DLD1 (cell line): ENCODE results near the gene GARS1.
"Not testable (repeated sequence)": the region's sequence is repeated elsewhere in the genome, so short reads cannot be mapped to it uniquely, and the experiment has no call there.

ENCODE experiments used
- in situ Hi-C: cut with HindIII; loops from 2 replicates; pipeline ENCODE4 v1.10.0; 2017; ENCODE audit warnings: low sequenced_read_pairs

GARS1 gene

DNA sequence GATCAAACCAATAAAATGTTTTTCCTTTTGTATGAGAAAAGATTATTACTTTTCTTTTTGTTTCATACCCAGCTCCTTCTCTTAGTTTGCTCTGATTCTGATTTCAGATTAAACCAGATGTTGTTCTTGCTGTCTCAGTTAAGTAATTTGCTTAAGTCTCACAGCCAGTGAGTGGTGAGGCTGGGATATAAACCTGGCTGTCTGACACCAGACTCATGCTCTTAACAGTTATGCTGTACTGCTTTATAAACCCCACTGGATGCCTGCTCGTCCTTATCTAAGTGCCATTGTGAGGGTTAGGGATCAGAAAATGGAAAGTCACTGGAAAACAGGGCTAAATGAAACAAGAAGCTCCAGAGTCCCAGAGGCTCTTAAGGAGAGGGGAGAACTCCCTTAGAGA, 24.3 kb downstream of the GARS1 start:
- in situ Hi-C loops, result no loop called here

- in situ Hi-C loops, result no loop called here
These were observed 30.6 kb downstream of the GARS1 start for GRCh38 chr7:30625283-30625682.

- in situ Hi-C loops, result no loop called here
These were observed 32.3 kb downstream of the GARS1 start for GRCh38 chr7:30627026-30627425.

DNA sequence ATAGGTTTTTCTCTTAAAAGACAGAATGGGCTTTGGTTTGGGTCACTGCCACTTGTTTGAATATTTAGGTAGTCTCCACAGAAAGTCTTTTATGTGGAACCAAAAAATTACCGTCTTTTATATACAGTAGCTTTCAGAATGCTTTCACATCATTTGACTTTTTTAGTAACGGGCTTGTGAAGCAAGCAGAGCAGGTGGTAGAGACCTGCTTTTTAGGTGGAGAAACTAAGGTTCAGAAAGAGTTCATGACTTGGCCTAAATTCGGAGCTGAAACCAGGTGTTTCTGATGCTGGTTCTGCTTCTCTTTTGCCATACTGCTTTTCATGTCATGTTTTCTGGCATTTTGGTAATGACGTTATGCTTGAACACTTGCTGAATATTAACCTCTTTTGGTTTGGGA, 36.3 kb downstream of the GARS1 start:
- in situ Hi-C loops, result no loop called here

- in situ Hi-C loops, result no loop called here
These were observed 38.5 kb downstream of the GARS1 start for GRCh38 chr7:30633223-30633622.

- in situ Hi-C loops, result no loop called here
These were observed 39.5 kb downstream of the GARS1 start for GRCh38 chr7:30634193-30634626.

- in situ Hi-C loops, result no loop called here
These were observed 40.0 kb downstream of the GARS1 start for GRCh38 chr7:30634634-30635201.

GRCh38 chr7:30635798-30636197, 41.1 kb downstream of the GARS1 start:
- in situ Hi-C loops, result no loop called here

DNA sequence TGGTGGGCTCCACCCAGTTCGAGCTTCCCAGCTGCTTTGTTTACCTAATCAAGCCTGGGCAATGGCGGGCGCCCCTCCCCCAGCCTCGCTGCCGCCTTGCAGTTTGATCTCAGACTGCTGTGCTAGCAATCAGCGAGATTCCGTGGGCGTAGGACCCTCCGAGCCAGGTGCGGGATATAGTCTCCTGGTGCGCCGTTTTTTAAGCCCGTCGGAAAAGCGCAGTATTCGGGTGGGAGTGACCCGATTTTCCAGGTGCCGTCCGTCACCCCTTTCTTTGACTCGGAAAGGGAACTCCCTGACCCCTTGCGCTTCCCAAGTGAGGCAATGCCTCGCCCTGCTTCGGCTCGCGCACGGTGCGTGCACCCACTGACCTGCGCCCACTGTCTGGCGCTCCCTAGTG, 47.6 kb downstream of the GARS1 start:
- in situ Hi-C loops, result not testable (repeated sequence)

DNA sequence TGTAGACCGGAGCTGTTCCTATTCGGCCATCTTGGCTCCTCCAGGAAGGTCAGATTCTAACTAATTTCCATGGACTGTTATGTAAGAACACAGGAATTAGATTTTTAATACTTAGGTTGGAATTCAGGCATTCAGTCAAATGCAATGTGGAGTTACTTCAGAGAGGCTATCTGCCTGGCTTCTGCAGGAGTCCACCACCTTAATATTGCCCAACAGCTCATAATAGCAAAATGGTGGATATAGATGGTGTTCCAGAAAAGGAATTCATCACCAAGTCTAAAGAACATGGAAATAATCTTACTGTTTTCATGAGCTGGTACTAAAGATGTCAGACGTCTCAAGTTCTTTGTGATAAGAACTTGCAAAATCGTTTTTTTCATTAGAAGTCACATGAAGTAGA, 48.1 kb downstream of the GARS1 start:
- in situ Hi-C loops, result no loop called here

DNA sequence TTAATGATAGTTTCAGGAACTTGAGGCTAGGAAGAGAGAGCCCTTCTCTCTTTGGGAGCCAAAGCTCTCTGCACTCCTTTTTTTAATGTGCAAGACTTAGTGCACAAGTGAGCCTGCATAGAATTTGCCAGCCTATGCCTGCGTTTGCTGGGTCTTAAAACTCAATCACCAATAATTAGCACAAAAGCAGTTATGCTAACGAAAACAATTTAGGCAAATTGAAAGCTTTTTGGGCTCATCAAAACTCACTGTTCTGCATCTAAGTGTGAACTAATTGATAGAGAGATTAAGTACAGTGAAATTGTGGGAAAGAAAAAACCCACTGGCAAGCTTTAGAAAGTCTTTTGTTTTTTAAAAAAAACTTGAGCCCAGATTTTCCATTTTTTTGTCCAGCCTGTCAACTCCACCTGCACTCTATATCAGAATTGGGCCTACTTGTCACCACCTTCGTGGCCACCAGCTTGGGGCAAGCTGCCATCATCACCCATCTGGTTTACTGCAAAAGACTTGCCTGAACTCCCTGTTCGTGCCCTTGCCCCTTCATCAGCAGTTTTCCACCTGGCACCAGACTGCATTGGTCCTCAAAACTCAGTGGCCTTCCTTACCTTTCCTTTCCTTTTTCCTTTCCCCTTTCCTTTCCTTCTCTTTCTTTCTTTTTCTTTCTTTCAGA, 49.7 kb downstream of the GARS1 start:
- in situ Hi-C loops, result no loop called here

GRCh38 chr7:30645661-30646060, 51.0 kb downstream of the GARS1 start:
- in situ Hi-C loops, result no loop called here

- in situ Hi-C loops, result no loop called here
These were observed 51.5 kb downstream of the GARS1 start for GRCh38 chr7:30646154-30646553.

GRCh38 chr7:30647589-30648364, 53.1 kb downstream of the GARS1 start:
- in situ Hi-C loops, result no loop called here

DNA sequence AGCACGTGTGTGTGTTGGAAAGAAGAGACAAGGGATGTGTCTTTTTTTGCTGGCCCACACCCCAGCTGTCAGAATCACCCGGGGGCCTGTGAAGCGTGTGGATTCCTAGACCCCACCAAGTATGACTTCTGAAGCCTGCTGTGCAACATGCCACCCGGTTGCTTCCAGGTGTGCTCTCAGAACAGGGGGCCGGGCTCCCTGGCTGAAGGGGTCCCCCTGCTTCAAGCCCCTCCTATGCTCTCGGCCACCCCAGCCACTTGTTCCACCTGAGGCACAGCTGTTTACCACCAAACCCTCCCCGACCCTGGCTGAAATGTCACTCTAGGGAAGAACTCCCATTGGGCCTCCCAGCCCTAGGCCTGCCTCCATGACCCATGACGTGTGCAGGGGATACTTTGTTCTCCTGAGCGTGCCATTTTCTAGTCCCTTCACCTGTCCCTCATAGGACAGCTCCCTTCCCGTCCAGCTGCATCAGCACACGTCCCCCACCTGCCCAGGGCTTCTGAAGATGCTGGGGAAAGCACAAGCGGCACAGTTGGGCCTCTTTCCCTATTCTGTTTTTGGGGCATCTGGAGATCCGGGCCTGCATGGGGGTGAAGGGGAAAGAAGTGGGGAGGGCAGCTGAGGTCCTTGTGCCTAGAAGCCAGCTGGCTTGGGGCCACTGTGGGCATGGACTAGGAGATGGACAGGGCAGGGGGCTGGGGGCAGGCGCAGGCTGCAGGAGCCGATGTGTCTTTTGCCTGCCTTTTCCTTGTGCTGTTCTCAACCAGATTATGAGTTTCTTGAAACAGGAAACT, 54.3 kb downstream of the GARS1 start:
- in situ Hi-C loops, result no loop called here

DNA sequence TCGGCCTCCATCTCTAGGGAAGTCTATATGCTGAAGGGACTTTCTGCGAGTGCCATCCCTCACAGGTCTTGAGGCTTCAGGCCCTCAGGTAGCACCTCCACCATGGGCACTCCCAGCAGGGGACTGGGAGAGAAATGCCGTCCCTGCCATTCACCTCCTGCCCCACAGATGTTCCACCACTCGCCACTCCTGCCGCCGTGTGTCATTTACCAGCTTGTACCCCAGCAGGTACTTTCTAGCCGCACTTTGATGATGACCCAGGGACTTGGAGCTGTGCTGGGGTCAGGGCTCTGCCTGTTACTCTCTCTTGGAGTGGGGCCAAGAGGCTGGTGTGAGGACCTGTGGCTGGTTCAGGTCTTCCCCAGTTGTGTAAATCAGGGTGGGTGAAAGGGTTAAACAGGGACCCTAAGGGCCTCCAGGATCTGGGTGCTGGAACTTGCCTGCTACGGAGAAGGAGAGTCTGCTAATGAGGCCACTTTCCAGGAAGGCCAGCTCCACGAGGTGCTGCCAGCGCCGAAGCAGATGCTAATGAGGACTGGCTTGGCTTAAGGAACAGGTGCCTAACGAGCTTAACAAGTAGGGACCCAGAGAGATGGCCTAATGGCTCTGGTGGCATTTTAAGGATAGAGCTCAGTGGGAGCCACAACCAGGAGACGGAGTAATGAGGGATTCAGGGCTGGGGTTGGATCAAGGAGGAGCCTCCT, 55.2 kb downstream of the GARS1 start:
- in situ Hi-C loops, result no loop called here

DNA sequence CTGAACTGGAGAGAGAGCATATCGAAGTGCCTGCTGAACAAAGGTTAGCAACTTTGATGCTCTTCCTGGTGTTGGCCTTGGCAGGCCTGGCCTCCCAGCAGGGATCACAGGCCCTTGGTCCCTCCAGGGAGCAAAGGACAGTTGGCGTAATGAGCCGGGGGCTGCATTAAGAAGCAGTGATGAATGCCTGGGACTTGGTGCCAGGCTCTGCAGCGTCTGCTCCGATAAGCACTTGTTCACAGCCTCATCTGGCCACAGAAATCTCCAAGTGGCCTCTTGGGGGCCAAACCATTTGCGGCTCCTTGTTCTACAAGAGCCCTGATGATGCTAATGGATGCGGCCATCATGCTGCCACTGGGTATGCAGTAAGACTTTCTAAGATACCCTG, 55.7 kb downstream of the GARS1 start:
- in situ Hi-C loops, result no loop called here

- in situ Hi-C loops, result no loop called here
These were observed 57.5 kb downstream of the GARS1 start for GRCh38 chr7:30652132-30652531.

DNA sequence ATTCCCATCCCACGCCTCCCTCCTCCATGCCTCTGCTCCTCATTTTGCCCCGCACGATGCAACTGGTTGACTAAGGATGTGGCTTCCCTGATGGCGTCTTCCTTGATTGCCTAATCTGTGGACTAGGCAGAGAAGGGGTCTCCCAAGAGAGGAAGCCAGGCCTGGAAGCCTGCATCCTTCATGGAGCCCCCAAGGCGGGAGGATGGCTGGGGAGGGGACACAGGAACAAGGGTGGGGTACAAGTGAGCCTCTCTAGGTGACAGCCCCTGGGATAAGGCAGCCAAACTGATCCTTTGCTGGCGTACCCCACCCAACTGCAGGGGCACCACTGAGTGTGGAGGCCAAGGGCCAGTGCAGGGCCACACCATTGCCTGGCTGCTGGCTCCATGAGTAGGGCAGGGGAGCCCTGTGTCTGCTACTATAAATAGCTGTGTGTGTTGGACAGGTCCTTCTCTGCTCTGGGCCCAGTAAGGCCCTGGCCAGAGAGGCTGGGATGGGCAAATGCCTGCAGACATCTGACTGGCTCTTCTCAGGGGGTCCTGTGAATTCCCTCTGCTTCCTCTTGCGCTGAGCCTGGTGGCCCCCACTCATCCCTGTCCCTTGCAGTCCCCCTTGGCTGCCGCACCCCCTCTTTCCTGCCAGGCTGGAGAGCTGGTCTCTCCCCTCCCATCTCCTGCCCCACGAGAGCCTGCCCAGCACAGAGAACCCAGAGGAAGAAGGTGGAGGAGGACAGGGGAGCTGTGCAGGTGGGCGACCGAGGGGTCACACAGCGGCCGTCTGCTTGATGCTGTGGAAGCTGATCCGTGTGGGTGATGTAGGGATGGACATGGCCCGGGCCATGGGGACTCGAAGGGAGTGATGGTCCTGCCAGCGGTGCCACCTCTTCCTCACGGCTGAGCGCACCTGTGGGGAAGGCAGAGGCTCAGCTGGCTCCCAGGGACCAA, 58.3 kb downstream of the GARS1 start:
- in situ Hi-C loops, result no loop called here
